CD14-positive monocyte (primary cell): ENCODE results near the gene VDAC2. TPM values are rescaled to one million over a fixed set of nuclear protein-coding genes. Genes with fewer than 3 reads are reported as not detected.

Experiments used
- DNase-seq, 3 donors: peaks; one replicate each; pipeline ENCODE4 v3.0.0-alpha.2; 2011 to 2022
- H2AFZ ChIP-seq: 2 replicates; pipeline ENCODE4 v1.6.0; 2012; ENCODE audit warnings: mild to moderate bottlenecking, low read depth, low read length, inconsistent platforms; ENCODE audit not compliant: insufficient read depth, poor library complexity, severe bottlenecking
- H3K27ac ChIP-seq, 2 donors: 1 replicate in 1 of 2; 2 replicates in 1 of 2; pipeline ENCODE4 v1.5.1; 2012 to 2013; ENCODE audit warnings: low read length in 2 of 2, control low read depth in 1 of 2, inconsistent platforms in 1 of 2, low read depth in 1 of 2, mild to moderate bottlenecking in 1 of 2
- H3K27me3 ChIP-seq, 2 donors: one replicate each; pipeline versions ENCODE4 v1.6.0 to v1.6.1; 2011 to 2013; ENCODE audit warnings: low read length in 2 of 2; ENCODE audit not compliant: control insufficient read depth in 2 of 2, insufficient read depth in 2 of 2
- H3K36me3 ChIP-seq, 2 donors: replicated peaks in 1 of 2; 1 replicate in 1 of 2; 2 replicates in 1 of 2; pipeline versions ENCODE4 v1.5.1 to v1.6.1; 2012 to 2013; ENCODE audit warnings: low read length in 2 of 2, control low read depth in 1 of 2, inconsistent platforms in 1 of 2, mild to moderate bottlenecking in 1 of 2; ENCODE audit not compliant: insufficient read depth in 2 of 2, control insufficient read depth in 1 of 2
- H3K4me1 ChIP-seq, 2 donors: 1 replicate in 1 of 2; 2 replicates in 1 of 2; pipeline versions ENCODE4 v1.5.1 to v1.6.1; 2012 to 2013; ENCODE audit warnings: low read length in 2 of 2, control low read depth in 1 of 2, inconsistent platforms in 1 of 2, mild to moderate bottlenecking in 1 of 2, moderate library complexity in 1 of 2; ENCODE audit not compliant: insufficient read depth in 2 of 2, control insufficient read depth in 1 of 2
- H3K4me2 ChIP-seq: replicated peaks from 2 replicates; pipeline ENCODE3; 2012; ENCODE audit warnings: low read length, moderate library complexity, mild to moderate bottlenecking; ENCODE audit not compliant: poor library complexity, severe bottlenecking; ENCODE audit errors: extremely low read depth
- H3K4me3 ChIP-seq, 3 experiments: fragments of 200-600 bp in 1 of 3; sonication (generic) in 1 of 3; replicated peaks in 1 of 3; 1 replicate in 2 of 3; 2 replicates in 1 of 3; pipeline ENCODE4 v1.5.1; 2011 to 2013; ENCODE audit warnings: low read length in 3 of 3, mild to moderate bottlenecking in 3 of 3, control low read depth in 2 of 3, low read depth in 2 of 3, inconsistent platforms in 1 of 3, moderate library complexity in 1 of 3
- H3K79me2 ChIP-seq: 2 replicates; pipeline ENCODE4 v1.6.0; 2012; ENCODE audit warnings: mild to moderate bottlenecking, control low read depth, inconsistent platforms, low read length, moderate library complexity; ENCODE audit not compliant: insufficient read depth
- H3K9ac ChIP-seq: 2 replicates; pipeline ENCODE4 v1.6.0; 2017; ENCODE audit warnings: low read length, mild to moderate bottlenecking; ENCODE audit not compliant: insufficient read depth, poor library complexity, severe bottlenecking
- H3K9me3 ChIP-seq, 2 donors: replicated peaks in 1 of 2; 1 replicate in 1 of 2; 2 replicates in 1 of 2; pipeline versions ENCODE4 v1.5.1 to v1.6.1; 2012 to 2013; ENCODE audit warnings: low read length in 2 of 2, control low read depth in 1 of 2; ENCODE audit not compliant: control insufficient read depth in 1 of 2, insufficient read depth in 1 of 2
- H4K20me1 ChIP-seq: 2 replicates; pipeline ENCODE4 v1.6.0; 2012; ENCODE audit warnings: mild to moderate bottlenecking, low read length, control low read depth, moderate library complexity; ENCODE audit not compliant: insufficient read depth
- H3K27ac Mint-ChIP-seq, 7 donors: one replicate each; pipeline ENCODE4 v1.8.0; 2020; ENCODE audit warnings: mild to moderate bottlenecking in 7 of 7, mixed read lengths in 7 of 7, moderate library complexity in 6 of 7, inconsistent platforms in 2 of 7
- H3K27me3 Mint-ChIP-seq, 3 donors: one replicate each; pipeline ENCODE4 v1.8.0; 2021 to 2022; ENCODE audit warnings: low read depth in 3 of 3, mild to moderate bottlenecking in 3 of 3, mixed read lengths in 3 of 3, moderate library complexity in 3 of 3, inconsistent platforms in 1 of 3
- H3K36me3 Mint-ChIP-seq, 2 donors: one replicate each; pipeline ENCODE4 v1.8.0; 2020; ENCODE audit warnings: mixed read lengths in 2 of 2, inconsistent platforms in 1 of 2, mild to moderate bottlenecking in 1 of 2
- H3K4me1 Mint-ChIP-seq: one replicate; pipeline ENCODE4 v1.8.0; 2020; ENCODE audit warnings: mild to moderate bottlenecking, mixed read lengths
- H3K4me3 Mint-ChIP-seq, 2 donors: one replicate each; pipeline ENCODE4 v1.8.0; 2020; ENCODE audit warnings: mild to moderate bottlenecking in 2 of 2, mixed read lengths in 2 of 2, moderate library complexity in 1 of 2
- H3K9me3 Mint-ChIP-seq, 7 donors: one replicate each; pipeline ENCODE4 v1.8.0; 2020 to 2022; ENCODE audit warnings: mixed read lengths in 7 of 7, mild to moderate bottlenecking in 6 of 7, moderate library complexity in 6 of 7, inconsistent platforms in 2 of 7
- CTCF ChIP-seq: fragments of 200-600 bp; IDR thresholded peaks from one replicate; pipeline ENCODE4 v1.8.0; 2022; ENCODE audit warnings: antibody characterized with exemption, mild to moderate bottlenecking
- WGBS: methylation state at CpG from one replicate; pipeline ENCODE4 v1.1.5; 2013; ENCODE audit warnings: missing lambda C conversion rate; ENCODE audit not compliant: insufficient coverage; 5-methylcytosine and 5-hydroxymethylcytosine counted together
- intact Hi-C, 2 donors: fragments of 100-400 bp; cut with micrococcal nuclease; formaldehyde crosslinking; loops; one replicate each; pipeline versions ENCODE4 v1.15.0 to v1.15.1; 2023
- polyA plus RNA-seq, 3 donors: library from polyadenylated mRNA; depleted of rRNA in 1 of 3; unstranded in 2 of 3; stranded (reverse) in 1 of 3; fragments of 300-500 nt in 2 of 3; fragments of >200 nt in 1 of 3; fragmentation: Illumina TruSeq in 2 of 3; gene quantifications; 1 replicate in 2 of 3; 2 replicates in 1 of 3; pipeline ENCODE4 v1.2.3, GENCODE V29; 2012 to 2021

The VDAC2 gene
- polyA plus RNA-seq, 3 donors, result 71.2 to 154 (median 139) TPM

- Mint-ChIP-seq H3K4me1 (peaks cover 27% of the 10 kb centered on the region), H3K9me3 (no peaks in the 10 kb centered on the region), H3K27me3 (peaks cover 0 to 2% (median 0%) of the 10 kb centered on the region in 3 donors), H3K27ac (peak overlapping the region; percentile 100), H3K4me3 (peak overlapping the region; percentile 99), H3K36me3 (peaks cover 22 to 25% of the 10 kb centered on the region in 2 donors)
- Histone ChIP-seq H2AFZ (peak overlapping the region; percentile 83), H3K9ac (peak overlapping the region; percentile 99), H3K79me2 (peaks cover 41% of the 10 kb centered on the region), H3K4me1 (peaks cover 18 to 23% of the 10 kb centered on the region in 2 donors), H4K20me1 (peaks cover 14% of the 10 kb centered on the region), H3K4me3 (peak overlapping the region; percentile 81 to 99 (median 96)), H3K36me3 (peaks cover 20 to 29% of the 10 kb centered on the region in 2 donors), H3K27me3 (no peaks in the 10 kb centered on the region), H3K4me2 (peak overlapping the region; percentile 79), H3K9me3 (no peaks in the 10 kb centered on the region), H3K27ac (peak overlapping the region; percentile 100)
- WGBS, result 0% methylated on average over 17 of the region's 19 CpGs
- peak; percentile 63 to 85 (median 69) for DNase-seq
- intact Hi-C loops, result loop anchor here (1.0 to 5.0 kb wide), 3 partner anchors 20 to 98 kb away; partner anchors contain the start of genes COMTD1 (in 1 of the 2) and SAMD8 (in 1 of the 2)
- no peak for TF ChIP-seq CTCF
Measured at GRCh38 chr10:75209921-75210281, 695 bp upstream of the VDAC2 start.

GRCh38 chr10:75211007-75211691, 553 bp downstream of the VDAC2 start:
- intact Hi-C loops, result loop anchor here in 1 of 2 donors (2.0 to 5.0 kb wide), 2 partner anchors 24 to 99 kb away; partner anchors contain the start of genes COMTD1 and SAMD8
- no peaks in the 10 kb centered on the region for H3K9me3 Mint-ChIP-seq

More at GRCh38 chr10:75211007-75211691, 553 bp downstream of the VDAC2 start:
- no peaks in the 10 kb centered on the region for H3K27me3 ChIP-seq
- peaks cover 18 to 23% of the 10 kb centered on the region in 2 donors for H3K4me1 ChIP-seq
- peaks cover 54% of the 10 kb centered on the region for H3K79me2 ChIP-seq
- H3K27ac Mint-ChIP-seq, result peak overlapping the region; percentile 96 to 100 (median 100)
- H3K9me3 ChIP-seq, result no peaks in the 10 kb centered on the region
- peak overlapping the region; percentile 100 for H3K27ac ChIP-seq
- peak overlapping the region; percentile 81 to 99 (median 96) for H3K4me3 ChIP-seq
- H2AFZ ChIP-seq, result peak overlapping the region; percentile 83
- H3K36me3 ChIP-seq, result peaks cover 30 to 42% of the 10 kb centered on the region in 2 donors
- H3K4me2 ChIP-seq, result peak overlapping the region; percentile 79
- no peak for TF ChIP-seq CTCF
- peak in 2 of 3 donors; percentile 15 to 60 for DNase-seq
- WGBS, result 0% methylated on average over 19 of the region's 38 CpGs
- peaks cover 0 to 2% (median 0%) of the 10 kb centered on the region in 3 donors for H3K27me3 Mint-ChIP-seq
- peak overlapping the region; percentile 94 to 95 for H3K4me3 Mint-ChIP-seq
- peaks cover 25% of the 10 kb centered on the region for H4K20me1 ChIP-seq
- H3K9ac ChIP-seq, result peak overlapping the region; percentile 99
- H3K36me3 Mint-ChIP-seq, result peaks cover 31 to 37% of the 10 kb centered on the region in 2 donors
- peaks cover 27% of the 10 kb centered on the region for H3K4me1 Mint-ChIP-seq
